ENCODE measurements around the gene ARAF.
"Not testable (repeated sequence)": the region's sequence is repeated elsewhere in the genome, so short reads cannot be mapped to it uniquely, and the experiment has no call there.

The ARAF gene

DNA sequence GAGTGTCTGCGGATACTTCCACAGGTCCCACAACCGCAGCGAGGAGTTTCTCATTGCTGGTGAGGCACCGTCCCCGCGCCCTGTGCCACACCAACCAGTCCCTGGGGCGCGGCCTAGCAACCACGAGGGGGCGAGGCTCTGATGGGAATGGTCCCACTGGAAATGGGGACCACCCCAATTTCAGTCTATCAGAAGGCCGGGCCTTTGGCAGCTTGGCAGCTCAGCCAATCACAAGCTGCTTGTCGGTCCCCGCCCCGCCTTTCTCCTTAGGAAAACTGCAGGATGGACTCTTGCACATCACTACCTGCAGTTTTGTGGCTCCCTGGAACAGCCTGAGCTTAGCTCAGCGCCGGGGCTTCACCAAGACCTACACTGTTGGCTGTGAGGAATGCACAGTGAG, 24.3 kb downstream of the ARAF start:
- DNase-seq (ENCODE audit: low read depth in 1 of 2, low spot score in 1 of 2) = no peak

DNA sequence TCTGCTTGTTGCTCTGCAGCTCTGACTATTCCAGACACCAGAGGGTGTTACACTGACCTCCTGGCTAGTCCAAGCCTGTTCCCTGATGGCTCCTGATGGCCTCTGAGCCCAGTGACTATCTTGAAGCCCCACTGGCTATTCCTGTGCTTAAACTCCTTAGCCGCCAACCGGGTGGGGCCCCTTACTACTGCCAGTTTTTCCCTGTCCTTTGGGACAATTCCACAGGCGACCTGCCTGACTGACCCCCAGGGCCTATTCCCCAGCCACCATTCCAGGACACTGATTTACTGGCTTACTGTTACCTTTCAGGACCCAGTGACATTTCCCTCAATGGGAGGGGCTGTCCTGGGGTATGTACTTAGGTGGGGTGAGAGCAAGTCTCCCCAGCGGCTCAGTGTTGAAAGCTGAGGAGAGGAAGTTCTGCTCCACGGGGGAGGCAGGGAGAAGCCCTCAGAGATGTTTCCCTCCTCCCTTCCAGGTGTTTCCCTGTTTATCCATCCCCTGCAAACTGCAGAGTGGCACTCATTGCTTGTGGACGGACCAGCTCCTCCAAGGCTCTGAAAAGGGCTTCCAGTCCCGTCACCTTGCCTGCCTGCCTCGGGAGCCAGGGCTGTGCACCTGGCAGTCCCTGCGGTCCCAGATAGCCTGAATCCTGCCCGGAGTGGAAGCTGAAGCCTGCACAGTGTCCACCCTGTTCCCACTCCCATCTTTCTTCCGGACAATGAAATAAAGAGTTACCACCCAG, 25.2 kb downstream of the ARAF start:
- DNase-seq (ENCODE audit: low read depth in 1 of 2, low spot score in 1 of 2) = no peak

DNA sequence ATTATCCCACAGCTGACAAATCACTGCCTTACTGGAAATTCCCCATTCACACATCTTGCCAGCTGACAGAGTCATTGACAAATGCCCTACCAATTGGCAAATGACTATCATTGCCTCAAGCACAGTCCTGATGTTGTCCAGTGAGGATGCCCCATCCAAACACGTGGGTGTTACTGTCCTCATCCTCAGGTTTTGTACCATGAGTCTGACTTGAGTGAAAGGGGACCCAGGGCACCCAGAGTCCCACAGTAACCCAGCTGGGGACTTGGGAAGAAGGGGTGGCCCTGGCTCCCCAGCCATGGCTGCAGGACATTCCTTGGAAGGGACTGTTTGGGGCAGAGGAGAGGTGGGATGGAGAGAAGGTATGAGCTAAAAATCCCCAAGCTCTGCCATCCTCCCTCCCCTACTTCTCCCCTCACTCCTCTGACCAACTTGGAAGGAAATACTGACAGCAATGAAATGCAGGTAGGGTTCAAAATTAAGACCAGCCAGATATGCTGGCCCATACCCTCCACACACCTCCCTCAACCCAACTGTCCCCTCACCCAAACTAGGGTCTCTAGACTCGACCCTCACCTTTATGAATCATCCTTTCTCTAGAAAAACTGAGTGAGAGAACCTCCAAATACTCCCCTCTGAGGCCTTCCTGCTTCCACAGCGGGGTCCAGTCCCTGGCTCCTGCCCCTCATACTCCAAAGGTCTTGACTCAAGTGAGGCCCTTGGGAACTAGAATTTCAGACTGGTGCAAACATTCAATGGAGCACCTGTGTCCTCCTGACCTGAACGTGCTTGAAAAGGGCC, 26.3 kb downstream of the ARAF start:
- DNase-seq (ENCODE audit: low read depth in 1 of 2, low spot score in 1 of 2) = no peak

DNA sequence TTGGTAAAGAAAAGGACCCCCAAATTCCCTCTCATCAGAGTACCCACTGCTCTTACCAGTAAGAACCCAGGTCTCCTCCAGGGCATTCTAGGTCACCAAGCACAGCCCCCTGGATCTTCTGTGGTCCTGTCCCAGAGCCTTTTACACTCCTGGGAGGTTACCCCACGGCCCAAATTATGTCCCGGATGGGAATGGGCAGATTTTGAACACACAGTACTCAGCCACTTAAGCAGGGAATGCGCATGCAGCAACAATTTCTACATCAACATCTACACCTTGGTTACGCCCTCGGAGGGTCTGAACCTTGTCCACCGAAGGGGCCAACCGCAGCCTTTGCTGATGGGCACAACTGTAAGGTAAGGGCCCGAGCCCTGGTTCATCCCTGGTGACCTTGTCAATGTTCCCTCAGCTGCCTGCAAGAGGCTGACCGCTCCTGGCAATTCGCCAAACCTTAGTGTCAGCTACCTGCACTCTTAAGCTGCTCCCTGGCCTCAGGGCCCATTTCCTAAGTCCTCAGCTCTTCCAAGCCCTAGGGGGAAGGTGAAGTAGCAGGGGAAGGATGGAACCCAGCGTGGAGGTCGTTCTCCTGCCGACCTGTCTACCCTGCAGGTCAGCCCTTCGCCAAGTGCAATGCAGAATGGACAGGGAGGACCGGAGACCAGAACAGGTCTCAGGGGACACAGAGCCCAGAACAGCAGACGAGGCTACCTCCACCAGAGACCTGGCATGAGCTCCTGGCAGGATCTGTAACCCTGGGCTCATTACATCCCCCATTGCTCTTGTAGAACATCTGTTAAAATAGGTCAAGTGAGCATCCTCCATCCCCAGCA, 27.1 kb downstream of the ARAF start:
- DNase-seq (ENCODE audit: low read depth in 1 of 2, low spot score in 1 of 2) = no peak

DNA sequence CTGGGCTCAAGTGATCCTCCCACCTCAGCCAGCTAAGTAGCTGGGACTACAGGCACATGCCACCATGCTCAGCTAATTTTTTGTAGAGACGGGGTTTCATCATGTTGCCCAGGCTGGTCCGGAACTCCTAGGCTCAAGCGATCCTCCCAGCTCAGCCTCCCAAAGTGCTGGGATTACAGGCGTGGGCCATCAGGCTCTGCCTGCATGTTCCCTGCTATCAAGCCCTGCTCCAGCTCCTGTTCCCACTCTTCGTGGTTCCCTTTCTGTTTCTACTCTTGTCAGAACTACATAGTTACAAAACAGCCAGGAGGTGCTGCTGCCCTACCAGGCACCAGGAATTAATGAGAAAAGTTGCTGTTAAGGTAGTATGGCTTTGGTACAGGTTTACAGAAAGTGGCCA, 30.0 kb downstream of the ARAF start:
- no peak for DNase-seq (ENCODE audit: low read depth in 1 of 2, low spot score in 1 of 2)

DNA sequence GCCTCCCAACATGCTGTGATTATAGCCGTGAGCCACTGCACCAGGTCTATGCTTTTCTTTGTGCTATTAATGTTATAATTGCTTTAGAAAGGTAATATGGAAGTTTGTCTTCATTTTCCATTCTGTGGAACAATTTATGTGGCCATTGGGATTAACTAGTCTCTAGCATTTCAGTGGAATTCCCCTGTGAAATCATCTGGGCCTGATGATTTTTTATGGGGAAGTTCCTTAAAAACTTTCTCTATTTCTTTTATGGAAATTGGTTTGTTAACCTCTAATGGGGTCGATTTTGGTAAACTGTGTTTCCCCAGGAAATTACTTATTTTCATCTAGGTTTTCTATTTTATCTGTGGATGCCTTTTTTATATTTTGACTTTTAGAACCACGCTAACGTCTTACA, 32.5 kb downstream of the ARAF start:
- DNase-seq (ENCODE audit: low read depth in 1 of 2, low spot score in 1 of 2) = no peak

DNA sequence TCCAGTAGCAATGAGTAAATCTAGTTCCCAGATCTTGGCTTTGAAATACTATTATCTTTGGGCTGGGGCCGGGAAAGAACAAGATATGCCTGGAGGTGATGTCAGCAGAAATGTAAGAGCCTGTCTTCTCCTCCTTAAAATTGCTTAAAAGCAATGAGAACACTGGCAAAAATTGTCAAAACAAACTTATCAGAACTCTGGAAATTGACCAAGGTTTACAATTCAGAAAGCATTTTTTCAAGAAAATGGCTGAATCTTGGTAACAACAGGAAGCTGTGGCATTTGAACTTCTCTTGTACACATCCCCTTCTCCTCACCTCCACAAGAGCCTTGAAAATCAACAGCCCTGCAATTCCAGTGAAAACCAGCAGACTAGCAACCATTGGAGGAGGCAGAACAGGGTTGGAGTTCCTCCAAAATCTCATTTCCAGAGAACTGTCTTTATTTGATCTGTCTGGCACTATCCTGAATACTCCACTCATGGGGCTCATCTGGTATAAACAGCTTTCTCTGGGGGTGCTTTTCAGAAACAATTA, 34.8 kb downstream of the ARAF start:
- no peak for DNase-seq (ENCODE audit: low read depth in 1 of 2, low spot score in 1 of 2)

DNA sequence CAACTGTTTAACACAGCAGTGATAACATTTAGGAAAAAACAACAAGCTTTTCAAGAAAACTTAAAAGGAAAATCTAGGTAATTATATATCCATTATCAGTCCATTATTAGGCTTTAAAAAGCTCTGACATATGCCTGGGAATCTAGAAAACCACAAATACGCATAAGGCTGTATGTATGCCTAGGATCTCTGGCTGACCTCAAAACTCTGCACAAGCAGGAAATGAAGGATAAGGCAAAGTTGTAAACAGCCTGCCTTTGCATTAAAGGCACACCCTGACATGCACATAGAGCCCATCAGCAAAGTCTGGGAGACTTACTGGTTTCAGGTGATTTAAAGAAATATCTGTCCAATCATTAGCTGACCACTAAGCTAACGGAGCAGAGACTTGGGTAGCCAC, 35.3 kb downstream of the ARAF start:
- no peak for DNase-seq (ENCODE audit: low read depth in 1 of 2, low spot score in 1 of 2)

DNA sequence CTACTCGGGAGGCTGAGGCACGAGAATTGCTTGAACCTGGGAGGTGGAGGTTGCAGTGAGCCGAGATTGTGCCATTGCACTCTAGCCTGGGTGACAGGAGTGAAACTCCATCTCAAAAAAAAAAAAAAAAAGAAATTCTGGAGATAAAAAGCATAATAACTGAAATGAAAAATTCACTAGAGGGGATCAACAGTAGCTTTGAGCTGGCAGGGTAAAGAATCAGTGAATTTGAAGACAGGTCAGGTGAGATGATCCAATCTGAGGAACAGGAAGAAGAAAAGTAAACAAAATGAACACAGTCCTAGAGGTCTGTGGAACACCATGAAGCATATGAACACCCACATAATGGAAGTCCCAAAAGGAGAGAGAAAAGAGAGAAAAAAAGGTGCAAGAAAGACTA, 36.2 kb downstream of the ARAF start:
- no peak for DNase-seq (ENCODE audit: low read depth in 1 of 2, low spot score in 1 of 2)

DNA sequence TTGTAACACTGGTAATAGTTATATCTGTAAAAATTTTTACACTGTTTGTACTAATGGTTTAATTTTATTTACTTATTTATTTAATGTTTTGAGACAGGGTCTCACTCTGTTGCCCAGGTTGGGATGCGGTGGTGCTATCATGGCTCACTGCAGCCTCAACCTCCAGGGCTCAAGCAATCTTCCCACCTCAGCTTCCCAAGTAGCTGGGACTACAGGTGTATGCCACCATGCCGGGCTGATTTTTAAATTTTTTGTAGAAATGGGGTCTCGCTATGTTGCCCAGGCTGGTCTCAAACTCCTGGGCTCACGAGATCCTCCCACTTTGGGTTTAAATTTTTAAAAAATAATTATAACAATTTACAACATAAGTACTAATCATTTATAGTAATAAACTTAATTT, 42.1 kb downstream of the ARAF start:
- not testable (repeated sequence) for DNase-seq (ENCODE audit: low read depth in 1 of 2, low spot score in 1 of 2)

DNA sequence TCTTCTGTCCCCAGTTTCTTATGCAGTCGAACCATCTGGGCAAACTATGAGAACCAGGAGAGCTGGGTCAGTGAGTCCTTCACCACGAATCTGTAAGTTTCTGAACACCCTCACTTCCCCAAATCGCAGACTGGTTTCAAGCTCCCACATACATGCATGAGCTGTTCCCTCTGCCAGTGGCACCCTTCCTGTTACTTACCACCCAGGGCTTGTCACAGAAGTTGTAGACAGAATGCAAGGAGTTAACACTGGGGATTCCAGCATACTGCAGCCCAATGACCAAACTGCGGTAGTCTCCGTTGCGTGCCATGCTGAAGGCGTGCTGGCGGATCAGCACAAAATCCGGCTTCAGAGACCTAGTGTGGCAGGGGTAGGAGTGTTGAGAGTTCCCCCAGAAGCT, 44.0 kb downstream of the ARAF start:
- no peak for DNase-seq (ENCODE audit: low read depth in 1 of 2, low spot score in 1 of 2)

DNA sequence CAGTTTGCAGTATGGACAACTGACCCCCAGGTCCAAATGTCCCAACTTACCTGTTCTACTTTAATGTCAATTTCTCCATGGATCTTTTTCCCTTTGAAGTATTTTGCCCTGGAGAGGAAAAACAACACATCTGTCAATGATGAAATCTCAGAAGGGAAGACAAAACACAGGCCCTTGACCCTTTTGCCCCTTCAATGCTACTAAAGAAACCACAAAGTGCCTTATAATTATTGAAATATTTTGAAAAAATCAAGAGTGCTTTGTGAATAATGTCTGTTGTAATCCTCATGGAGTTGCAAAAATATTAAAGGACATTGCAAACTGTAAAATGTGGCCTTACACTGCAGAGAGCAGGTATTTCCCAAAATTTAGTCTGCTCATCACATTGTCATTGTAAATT, 46.1 kb downstream of the ARAF start:
- DNase-seq (ENCODE audit: low read depth in 1 of 2, low spot score in 1 of 2) = no peak

DNA sequence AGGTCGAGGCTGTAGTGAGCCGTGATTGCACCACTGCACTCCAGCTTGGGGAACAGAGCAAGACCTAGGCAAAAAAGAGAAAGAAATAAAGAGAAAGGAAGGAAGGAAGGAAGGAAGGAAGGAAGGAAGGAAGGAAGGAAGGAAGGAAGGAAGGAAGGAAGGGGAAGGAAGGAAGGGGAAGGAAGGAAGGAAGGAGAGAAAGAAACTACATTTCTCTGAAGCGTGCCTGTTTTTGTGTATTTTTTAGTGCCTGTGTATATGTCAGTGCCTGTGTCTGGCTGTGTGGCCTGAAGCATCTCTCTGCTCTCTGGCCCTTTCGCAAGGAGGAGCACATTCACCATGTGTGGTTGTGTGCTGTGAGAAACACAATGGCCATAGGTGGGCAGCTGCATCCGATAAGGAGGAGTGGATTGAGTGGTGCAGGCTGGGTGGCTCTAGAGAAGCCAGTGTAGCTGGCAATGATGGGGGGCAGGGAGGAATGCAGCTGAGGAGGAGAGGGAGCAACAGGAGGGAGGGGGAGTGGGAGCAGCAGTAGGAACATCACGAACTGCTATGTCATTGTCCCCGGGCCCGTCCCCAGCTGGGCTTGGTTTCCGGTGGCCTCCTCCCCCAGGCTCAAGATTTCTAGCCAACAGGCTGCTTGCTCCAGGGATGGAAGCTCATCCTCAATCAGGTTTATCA, 47.3 kb downstream of the ARAF start:
- DNase-seq (ENCODE audit: low read depth in 1 of 2, low spot score in 1 of 2) = no peak

DNA sequence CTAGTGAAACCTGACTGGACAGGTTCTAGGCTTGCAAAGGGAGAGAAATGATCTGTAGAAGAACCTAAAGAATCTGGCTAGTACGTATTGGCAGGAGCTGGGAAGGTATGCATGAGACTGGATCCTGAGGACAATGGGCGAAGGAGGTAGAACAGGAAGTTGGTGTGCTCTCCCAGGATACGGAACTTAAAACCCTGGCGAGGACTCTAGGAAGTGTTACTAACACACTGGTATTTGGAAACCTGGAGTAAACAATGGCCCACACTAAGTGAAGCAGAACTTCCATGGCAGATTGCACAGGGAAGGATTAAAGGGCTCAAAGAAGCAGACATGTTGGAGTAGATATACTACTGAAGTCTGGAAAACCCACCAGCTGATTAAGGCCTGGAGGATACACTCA, 49.5 kb downstream of the ARAF start:
- no peak for DNase-seq (ENCODE audit: low read depth in 1 of 2, low spot score in 1 of 2)

DNA sequence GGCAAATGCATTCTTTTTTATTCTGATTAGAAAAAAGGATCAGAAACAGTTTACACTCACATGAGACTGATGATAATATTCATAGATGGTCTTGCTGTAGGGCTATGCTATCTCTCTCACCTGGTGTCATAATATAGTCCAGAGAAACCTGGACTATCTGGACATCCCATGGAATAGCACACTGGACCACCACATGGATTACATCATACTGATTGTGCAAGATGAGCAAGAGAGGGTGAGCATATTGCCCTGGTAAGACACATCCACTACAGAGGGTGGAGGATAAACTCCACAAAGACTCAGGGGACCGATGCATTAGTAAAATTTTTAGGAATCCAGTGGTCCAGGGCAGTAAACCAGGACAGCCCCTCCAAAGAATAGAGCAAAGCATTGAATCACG, 50.5 kb downstream of the ARAF start:
- no peak for DNase-seq (ENCODE audit: low read depth in 1 of 2, low spot score in 1 of 2)

DNA sequence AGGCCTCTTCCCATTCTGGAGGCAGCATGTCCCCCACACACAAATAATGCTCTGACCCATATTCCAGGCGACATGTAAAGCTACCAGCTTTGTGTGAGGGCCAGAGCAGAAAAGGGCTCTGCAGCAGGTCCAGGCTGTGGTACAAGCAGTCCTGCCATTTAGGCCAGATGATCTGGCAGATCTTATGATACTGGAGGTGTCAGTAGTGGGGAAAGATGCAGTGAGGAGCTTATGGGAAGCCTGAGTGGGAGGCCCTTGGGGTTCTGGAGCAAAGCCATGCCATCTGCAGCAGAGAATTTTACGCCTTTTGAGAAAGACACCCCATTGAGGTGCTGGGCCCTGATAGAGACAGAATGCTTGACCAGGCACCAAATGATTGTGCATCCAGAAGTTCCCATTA, 50.9 kb downstream of the ARAF start:
- DNase-seq (ENCODE audit: low read depth in 1 of 2, low spot score in 1 of 2) = no peak

DNA sequence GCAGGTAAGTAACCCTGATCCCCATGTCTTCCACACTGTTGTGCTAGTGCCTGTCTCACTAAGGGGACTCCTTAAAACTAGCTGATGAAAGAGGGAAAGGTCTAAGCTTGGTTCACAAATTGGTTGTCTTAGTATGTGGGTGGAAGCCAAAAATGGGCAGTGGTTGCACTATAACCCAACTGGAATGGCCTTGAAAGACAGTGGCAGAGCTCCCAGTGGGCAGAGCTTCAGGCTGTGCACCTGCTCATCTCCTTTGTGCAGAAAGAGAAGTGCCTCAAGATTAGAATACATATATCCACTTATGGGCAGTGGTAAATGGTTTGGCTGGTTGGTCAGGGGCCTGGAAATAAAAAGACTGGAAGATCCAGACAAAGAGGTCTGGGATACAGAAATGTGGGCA, 51.4 kb downstream of the ARAF start:
- DNase-seq (ENCODE audit: low read depth in 1 of 2, low spot score in 1 of 2) = no peak

DNA sequence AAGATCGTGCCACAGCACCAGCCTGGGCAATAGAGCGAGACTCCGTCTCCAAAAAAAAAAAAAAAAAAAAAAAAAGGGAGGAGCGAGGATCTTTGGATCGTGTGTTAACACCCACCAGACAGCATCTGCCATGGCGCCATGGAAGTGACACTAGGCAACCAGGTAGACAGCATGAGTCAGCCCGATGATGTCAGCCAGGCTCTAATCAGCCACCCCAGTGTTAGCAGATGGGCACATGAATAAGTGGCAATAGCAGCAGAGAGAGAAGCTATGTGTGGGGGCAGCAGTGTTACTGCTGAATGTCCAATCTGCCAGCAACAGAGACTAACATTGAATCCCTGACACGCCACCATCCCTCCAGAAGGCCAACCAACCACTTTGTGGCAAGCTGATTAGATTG, 52.1 kb downstream of the ARAF start:
- DNase-seq (ENCODE audit: low read depth in 1 of 2, low spot score in 1 of 2) = no peak

DNA sequence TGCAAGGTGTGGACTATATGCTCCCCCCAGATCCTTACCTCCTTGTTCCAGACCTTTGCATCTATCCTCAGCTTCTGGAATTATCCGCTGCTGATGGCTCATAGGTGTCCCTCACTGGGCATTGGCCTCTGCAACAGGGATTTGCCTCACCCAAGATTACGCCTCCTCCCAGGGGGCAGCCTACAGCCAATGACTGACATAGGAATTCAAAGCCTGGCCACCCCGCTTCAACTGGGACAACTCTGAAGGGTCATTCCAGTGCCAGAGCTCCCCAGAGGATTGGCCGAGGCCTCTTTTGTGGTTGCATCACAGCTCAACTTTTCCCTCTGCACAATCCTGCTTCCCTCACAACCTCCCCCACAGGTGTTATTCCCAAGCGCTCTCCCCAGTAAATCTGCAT, 53.6 kb downstream of the ARAF start:
- no peak for DNase-seq (ENCODE audit: low read depth in 1 of 2, low spot score in 1 of 2)

DNA sequence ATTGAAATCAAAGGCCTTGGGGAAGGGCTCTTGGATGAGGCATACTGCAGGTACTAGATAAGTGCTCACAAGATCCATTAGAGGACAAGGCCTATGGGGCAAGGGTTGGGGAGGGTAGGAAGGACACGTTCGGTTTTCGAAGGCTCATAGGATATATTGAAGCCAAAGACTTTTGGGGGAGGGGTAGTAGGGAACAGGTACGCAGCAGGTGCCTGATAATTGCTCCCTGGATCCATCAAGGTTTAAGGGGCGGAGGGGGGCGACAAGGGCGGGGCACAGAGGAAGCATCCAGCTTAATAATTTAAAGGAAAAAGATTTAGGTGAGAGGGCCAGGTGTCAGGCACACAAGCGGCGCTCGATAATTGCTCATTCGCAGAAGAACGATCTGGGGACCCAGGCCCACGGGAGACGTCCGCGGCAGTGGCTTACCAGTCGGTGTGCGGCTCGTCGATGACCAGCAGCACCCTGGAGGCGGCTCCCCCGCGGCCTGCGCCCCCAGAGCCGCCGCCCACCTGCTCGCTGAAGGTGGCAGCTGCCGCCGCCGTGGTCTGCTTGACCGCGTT, 58.0 kb downstream of the ARAF start:
- DNase-seq (ENCODE audit: low read depth in 1 of 2, low spot score in 1 of 2) = no peak

All from stimulated activated CD4-positive, alpha-beta T cell treated with anti-CD3 and anti-CD28 coated beads, Interleukin-15, amount 100 ng/mL, for 1 hour (primary cell).